Measurements from ENCODE around the gene MVB12B.

Gene MVB12B

DNA sequence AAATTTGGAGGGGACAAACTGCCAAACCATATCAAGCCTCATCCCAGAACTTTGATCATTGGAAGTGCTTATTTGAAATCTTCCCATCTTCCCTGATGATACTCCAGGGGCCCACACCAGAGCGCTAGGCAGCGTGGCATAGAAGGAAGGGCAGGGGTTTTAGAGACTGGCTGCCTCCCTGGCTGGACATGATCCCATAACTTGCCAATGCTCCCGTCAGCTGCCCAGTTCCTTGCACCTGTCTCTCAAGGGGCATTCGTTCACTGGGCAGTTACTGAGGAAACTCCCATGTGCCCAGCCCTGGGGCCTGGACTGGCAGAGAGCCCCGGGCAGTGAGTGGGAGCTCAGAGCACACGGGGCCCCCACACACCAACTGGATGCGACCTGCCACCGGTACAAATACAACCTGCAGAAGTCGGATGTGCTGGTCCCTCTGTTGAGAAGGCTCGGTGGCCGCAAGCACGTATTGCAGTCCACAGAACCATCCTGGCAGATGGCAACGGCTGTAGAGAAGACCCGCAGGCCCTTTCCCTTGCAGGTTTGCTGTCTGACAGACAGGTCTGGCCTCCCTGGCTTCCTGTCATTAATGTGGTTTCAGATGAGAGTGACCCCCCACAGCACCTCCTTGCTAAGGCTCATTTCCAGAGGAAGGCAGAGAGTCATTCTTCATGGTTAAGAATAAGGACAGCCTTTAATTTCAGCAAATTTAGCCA is 122.4 kb downstream of the MVB12B start:
- in situ Hi-C loops (cut with MboI; ENCODE audit: low sequenced_read_pairs) = no loop called here

DNA sequence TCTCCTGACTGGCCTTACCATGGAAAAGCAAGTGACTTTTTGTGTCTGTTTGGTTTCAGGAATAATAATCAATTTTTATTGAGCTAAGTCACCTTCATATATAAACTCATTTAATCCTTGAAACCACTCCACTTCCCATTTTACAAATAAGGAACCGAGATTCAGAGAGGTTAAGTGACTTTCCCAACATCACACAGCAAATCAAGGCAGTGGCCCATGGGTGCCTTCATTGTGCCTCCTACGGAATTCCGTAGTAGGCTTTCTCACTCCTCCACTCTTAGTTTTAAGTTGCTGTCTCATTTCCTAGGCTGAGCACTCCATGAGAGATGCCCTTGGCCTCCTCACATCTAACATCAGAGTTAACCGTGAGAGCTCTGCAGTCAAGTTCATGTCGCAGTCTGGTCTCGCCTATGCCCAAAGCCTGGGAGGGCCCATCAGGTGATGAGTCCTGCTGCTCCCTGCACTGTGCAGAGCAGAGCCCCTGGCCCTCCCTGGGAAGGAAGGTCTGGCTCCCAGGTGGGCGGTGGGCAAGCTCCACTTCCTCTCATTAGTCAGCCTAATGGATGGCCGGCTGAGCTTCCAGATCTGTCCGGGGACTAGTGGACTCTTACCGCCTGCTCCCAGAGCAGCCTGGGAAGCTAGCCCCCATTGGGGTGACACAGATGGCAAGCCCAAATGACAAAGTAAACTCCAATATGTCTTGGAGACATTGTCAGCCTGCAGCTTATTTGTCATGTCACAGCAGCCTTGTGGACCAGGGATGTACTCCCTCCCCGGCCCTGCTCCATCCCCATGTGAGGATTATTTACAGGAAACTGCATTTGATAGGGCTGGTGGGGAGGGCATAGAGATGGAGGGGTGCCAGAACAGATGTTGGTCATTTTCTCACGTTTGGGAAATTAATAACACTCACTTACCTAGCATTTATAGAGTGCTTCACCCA is 123.4 kb downstream of the MVB12B start:
- in situ Hi-C loops (cut with MboI; ENCODE audit: low sequenced_read_pairs) = no loop called here

DNA sequence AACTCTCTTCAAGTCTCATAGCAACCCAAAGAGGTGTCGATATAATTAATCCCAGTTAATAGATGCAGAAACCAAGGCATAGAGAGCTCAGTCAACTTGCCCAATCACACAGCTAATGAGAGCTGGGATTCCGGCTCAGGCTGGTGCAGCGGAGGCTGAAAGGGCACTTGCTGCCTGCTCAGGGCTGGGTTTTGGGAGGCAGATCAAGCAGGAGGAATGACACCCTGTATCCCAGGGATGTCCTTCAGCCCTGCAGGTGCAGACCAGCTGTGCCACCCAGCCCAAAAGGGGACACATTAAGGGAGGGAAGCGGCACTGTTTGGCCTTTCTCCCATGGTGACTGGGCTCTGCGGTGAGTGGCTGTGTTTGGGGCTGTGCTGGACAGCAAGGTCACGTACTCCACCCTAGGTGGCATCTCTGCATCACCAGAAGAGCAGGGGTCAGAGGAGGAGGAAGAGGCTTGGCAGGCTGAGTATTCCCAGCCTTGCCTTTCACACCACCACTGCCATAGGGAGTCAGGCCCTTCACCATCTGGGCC is 124.1 kb downstream of the MVB12B start:
- in situ Hi-C loops (cut with MboI; ENCODE audit: low sequenced_read_pairs) = no loop called here

DNA sequence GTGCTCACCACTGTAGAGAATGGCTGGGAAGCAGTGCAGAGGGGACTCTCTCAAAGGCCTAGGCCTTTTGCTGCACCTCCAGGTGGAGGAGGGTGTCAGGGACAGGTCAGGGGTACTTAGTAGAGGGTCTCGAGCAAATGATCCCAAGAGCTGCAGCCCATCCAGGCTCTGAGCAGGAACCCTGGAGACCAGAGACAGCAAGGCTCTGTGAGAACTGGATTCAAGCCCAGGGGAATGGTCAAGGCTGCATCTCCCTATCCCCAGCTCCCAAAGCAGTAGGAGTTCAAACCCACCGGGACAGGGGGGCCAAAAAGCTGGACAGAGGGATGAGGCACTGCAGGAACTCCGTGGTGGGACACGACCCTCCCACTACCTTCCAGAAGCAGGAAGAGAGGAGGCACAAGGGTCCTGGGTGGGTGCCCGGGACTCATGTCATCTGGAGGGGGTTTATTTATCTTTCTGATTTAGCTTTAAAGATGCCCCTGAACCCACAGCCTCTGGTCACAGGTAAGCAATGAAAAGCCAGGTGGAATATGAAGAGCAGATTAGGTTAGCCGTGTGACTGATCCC is 124.8 kb downstream of the MVB12B start:
- in situ Hi-C loops (cut with MboI; ENCODE audit: low sequenced_read_pairs) = no loop called here

DNA sequence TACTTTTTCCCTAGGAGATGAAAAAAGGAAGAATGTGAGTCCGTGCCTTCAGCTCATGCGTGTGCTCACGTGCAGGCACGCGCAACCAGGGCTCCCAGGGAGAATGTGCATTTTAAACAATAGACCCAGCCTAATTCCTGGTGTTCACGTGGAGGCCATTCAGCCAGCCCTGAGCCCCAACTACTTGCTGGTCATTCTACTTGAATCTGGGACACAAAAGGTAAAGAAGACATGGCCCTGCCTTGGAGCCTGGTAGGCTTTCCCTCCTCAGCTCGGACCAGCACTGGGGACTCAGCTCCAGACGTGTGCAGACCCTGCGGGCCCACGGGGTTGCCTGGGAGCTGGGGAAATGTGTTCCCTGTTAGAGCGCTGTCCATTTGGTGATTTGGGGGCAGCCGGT is 125.5 kb downstream of the MVB12B start:
- in situ Hi-C loops (cut with MboI; ENCODE audit: low sequenced_read_pairs) = no loop called here

DNA sequence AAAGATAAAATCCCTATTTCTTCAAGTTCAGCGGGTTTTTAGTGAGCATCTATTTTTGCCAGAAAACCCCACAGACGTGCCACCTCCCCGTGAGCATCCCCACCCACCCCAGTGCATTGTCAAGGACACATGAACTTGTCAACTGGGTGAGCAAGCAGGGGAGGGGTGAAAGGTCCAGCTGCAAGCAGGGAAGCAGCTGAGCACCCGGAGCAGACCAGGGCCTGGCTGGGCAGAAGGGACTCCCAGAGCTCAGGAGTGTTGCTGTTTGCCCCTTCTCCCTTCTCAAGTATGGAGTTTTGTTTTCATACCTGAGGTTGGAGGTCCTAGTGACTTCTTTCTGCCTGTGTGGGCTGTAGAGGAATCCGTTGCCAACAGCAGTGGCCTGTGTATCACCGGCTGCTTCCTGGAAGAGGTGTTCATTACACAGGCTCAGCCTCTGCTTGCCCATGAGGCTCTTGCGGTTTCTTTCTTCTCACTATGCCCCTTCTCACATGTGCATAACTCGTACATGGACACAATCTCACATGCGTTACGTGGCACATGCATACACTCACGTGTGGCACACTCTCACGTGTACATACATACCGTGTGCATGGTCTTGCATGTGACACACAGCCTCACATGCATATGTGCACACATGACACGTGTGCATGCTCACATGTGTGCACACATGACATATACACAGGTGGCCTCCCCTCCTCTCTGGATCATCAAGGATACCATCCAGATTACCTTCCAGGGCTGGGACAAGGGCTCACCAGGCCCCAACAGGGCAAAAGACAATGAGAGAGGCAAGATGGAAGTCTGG is 126.7 kb downstream of the MVB12B start:
- in situ Hi-C loops (cut with MboI; ENCODE audit: low sequenced_read_pairs) = no loop called here

DNA sequence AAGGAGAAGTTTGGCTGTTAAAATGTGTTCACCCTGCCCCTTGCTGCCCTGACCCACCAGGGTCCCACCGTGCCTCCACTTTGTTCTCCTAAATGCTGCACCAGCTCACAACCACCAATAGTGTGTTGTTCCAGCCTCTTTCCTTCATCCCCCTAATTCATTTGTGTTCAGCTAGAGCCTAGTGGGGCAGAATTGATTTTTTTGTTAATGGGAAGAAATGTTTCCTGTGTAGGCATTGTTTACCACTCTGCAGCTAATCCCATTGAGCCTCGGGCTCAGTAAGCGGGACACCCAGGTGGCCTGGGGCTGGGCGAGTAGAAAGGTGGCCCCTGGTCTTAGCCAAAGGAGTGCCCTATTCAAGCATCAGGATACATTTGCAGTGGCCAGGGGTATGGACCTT is 127.6 kb downstream of the MVB12B start:
- in situ Hi-C loops (cut with MboI; ENCODE audit: low sequenced_read_pairs) = no loop called here

DNA sequence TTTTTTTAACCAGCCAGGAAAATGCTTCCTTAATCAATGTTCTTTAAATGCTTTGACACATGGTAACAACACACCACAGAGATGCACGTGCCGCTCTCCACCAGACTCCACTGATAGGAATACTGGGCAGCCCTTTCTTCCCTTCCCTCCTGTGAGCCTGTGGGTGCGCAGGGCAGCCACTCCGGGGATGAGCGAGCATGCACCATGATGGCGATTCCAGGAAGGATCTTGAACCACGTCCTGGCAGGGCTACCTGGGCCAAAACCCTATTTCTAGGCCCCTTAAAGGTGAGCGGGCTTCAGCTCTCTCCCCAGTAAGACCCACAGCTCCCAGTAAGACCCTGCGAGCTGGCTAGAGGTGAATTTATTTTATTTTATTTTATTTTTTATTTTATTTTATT is 128.2 kb downstream of the MVB12B start:
- in situ Hi-C loops (cut with MboI; ENCODE audit: low sequenced_read_pairs) = no loop called here

DNA sequence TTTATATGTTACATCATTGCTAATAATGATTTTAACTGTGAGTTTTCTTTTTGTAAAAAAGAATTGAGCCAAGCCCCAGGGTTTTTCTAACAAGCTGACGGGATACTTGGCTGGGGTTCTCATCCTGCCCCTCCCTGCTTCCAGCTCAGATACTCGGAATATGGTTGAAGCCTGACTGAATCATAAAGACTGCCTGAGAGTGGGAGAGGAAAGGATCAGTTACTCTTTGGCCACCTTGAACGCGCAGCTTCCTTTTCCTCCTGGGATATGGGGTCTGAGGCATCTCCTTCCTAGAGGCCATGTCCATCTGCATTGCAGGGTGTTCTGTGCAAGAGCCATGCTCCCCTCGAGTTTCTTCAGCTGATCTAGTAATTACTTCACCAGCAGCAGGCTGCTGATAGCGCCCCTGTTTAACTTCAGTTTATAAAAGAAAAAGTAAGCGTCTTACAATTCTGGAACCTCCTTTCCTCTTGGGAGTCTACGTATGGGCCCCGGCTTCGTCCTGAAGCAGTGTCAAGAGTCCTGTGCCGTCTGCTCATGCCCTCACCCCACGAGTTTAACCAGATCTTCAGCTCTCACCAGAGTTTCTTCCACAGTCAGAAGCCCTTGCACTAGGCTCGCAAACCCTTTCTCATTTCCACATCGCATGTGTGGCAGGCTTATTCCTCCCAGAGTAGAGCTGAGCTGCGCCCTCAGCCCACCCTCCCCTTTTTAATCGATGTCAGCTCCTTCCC is 130.0 kb downstream of the MVB12B start:
- in situ Hi-C loops (cut with MboI; ENCODE audit: low sequenced_read_pairs) = no loop called here

DNA sequence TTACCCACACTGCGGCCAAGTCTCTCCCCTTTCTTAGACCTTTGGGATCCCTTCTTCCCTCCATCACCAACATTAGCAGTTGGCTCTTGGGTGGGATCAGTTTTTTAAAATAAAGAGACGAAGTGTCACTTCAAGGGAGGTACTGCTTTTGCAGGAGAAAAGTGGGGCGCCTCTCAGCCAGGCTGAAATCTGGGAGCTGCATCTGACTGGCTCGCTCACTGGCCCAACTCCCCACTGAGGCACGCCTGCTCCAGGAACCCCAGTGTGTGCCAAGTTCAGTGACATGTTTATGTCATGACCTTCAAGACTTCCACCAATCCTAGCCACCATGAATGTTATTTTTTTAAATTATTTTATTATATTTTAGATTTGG is 130.5 kb downstream of the MVB12B start:
- in situ Hi-C loops (cut with MboI; ENCODE audit: low sequenced_read_pairs) = no loop called here

DNA sequence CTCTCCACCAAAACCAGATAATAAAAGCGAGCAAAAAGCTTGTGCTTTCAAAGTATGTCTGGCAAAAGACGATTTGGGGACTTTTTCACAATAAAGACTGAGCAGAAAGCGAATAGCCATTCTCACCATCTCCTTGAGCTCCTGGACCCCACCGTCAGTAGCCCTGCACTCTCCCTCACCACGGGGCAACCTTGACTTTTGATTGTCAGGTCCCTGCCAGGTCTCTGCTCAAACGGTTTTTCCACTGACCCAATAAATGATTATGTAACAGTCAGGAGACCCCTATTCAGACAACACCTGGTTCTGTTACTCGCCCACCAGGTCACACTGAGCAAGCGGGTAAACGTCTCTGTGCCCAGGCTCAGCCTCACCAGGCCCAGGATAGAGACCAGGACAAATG is 131.3 kb downstream of the MVB12B start:
- in situ Hi-C loops (cut with MboI; ENCODE audit: low sequenced_read_pairs) = no loop called here

DNA sequence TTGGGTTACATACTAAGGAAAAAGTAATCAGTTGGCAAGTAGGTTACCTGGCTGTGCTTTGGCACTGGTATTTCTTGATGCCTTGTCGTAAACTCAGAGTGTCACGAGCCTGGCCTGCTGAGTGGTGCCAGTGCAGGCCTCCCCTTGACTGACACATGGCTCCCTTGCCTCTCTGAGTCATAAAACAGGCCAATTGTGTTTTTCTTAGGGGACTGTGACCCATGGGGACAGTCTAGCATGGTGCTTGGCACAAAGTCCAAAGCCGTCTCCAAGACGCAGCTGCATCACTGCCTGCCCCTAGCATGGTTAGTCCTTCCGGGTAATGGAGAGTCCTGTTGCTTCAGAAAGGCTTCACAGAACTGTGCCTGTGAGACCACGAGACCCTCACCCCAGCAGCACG is 132.5 kb downstream of the MVB12B start:
- in situ Hi-C loops (cut with MboI; ENCODE audit: low sequenced_read_pairs) = no loop called here

DNA sequence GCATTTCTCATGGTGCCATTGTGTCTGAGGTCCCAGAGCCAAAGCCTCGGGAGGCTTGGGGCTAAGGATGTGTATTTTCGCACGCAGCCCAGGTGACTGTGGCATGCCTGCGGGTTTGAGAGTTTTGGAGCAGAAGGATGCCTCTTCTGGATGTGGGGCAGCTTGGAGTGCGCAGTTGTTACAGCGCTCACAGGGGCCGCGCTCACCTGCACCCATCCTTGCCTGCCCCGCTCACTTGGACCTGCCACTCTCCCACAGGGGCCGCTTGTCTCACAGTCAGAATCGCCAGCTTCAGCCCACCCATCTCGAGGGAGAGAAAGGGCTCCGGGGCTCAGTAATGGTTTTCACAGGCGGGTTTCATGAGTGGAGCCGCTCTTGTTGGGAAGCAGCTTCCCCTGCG is 132.9 kb downstream of the MVB12B start:
- in situ Hi-C loops (cut with MboI; ENCODE audit: low sequenced_read_pairs) = no loop called here

DNA sequence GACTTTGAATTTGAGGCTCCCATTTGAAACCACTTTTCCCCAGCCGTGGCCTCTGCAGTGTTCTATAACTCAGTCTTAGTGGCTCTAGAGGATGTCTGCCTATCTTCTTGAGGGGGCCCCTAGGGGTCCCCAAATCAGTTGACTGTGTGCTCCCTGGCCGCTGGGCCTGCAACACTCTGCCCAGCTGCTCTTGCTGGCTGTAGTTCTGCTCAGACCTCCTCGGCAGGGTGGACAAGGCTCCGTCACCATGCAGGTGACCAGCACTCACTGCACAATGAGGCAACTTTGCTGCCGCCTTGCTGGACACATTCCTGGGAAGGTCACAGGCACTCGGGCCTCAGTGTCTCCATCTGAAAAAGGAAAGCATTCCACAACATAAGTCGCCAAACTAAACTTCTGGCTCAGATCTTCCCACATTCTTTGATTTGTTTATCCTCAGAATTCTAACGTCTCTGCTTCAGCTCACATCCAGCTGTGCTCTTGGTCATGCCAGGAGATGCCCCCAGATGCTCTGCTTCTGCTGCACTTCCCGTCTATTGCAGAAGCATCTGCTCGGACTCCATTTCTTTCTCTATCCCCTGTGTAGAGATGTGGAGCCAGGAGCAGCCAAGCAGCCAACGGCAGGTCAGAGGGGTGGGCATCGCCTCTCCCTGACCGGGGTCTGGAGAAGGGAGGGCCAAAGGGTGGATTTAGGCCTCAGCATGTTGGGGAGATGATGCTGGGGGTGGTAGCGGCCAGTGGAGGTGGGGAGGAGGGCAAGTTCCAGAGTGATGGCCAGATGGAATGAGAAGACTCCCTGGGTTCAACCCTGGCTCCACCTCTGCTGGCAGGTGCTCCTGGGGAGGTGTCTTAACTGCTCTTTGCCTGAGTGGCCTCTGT is 133.6 kb downstream of the MVB12B start:
- in situ Hi-C loops (cut with MboI; ENCODE audit: low sequenced_read_pairs) = no loop called here

DNA sequence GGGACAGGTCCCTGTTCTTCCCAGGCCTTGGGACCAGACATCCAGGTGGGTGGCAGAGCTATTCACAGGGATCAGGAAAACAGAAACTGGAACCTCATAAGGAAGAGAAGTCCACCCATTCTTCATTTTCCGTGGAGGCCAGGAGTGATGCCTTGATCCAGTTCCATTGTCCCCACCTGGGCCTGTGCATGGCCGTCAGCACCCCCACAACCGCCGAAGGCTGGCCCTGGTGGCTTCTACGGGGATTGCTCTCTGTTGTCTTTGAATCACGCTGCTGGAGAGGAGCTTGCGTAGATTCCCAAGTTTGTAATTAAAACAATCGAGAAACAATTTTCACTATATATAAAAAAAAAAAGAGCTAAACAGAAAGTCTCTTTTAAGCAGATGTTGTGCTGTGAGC is 134.4 kb downstream of the MVB12B start:
- in situ Hi-C loops (cut with MboI; ENCODE audit: low sequenced_read_pairs) = no loop called here

DNA sequence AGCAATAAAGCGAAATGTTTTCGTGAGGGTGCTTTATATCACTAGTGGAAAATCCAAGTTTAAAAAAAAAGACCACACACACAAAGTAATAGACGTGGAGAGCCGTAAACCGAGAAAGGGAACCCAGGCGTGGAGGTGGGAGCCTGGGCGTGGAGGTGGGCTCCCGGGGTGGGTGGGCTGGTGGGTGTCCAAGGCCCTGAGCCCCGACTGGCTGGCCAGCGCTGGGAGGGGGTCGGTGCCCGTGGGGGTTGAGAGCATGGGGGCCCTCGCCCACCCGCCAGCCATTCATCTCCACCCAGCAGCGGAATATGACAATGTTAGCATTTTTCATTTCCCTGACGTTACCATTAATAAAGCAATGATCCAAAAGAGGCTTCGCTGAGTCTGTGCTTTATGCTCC is 135.0 kb downstream of the MVB12B start:
- in situ Hi-C loops (cut with MboI; ENCODE audit: low sequenced_read_pairs) = no loop called here

DNA sequence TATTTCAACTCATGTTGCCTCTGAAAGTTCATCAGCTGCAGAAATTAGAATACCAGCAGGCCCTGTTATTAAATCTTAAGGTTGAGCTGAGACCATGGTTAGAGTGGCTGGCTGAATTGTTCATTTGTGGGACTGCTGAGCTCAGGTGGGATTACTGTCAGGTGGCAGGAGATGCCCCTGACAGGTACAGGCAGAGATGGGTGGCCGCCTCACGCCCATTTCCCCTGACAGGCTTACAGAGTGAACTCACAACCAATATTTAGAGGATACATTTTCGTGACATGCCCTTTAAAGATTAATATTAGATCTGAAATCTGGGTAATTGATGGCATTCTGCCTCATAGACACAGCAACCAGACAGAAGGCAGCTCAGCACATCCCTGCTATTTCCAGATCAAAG is 136.0 kb downstream of the MVB12B start:
- in situ Hi-C loops (cut with MboI; ENCODE audit: low sequenced_read_pairs) = no loop called here

DNA sequence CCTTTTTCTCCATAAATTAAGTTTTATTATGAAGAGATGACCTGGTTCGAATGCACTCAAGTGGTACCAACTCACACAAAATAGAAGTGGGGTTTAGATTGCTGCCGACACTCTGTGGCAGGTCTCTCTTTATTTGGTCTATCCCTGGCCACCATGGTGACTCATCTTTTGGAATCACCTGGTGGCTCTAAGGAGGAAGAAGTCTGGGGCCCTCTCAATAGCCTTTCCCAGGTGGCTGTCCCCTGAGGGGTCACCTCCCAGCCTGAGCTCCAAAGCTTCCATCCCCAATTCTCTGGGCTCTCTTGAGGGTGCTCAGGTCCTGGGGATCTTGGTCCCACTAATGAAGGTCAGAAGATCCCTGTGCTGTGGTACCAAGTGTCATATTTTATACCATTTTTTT is 136.8 kb downstream of the MVB12B start:
- in situ Hi-C loops (cut with MboI; ENCODE audit: low sequenced_read_pairs) = no loop called here

DNA sequence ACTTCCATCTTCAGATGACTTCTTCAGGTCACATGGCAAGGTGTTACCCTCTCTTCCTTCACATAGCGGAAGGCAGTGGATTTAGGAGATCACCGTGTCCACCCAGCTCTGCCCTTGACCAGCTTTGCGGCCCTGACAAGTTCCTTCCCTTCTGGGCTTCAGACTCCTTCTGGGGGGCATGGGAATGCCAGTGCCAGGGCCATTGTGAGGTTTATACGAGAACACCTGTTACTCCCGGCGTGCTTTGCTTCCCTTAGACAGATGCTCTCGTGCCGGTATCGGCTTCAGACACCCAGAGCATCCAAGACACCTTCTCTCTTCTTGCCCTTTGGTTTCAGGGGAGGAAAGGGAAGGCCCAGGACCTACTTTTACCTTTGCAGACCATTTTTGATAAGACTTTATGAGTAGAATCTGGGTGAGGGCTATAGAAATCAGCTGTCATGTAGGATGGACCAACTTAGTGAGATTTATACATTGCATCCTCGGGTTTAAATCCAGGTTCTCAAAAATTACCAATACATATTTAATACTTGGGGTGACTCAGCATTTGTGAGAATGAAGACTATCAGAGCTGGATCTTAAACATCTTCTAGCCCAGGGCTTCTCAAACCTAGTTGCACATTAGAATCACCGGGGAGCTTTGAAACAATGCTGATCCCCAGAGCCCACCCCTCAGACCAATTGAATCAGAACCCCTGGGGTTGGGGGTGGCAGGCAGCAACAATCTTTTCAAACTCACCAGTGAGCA is 138.2 kb downstream of the MVB12B start:
- in situ Hi-C loops (cut with MboI; ENCODE audit: low sequenced_read_pairs) = no loop called here

All from hTERT RPE-1 (cell line).